Measurements from ENCODE around the gene KCNIP1. TPM values are rescaled to one million over a fixed set of nuclear protein-coding genes. Genes with fewer than 3 reads are reported as not detected.
A peak's percentile ranks its signal among the peaks of the same experiment; 100 is the strongest.
"Not testable (repeated sequence)": the region's sequence is repeated elsewhere in the genome, so short reads cannot be mapped to it uniquely, and the experiment has no call there.

KCNIP1 gene
- total RNA-seq, 1 donor from 2014 or later: 1.5 TPM

DNA sequence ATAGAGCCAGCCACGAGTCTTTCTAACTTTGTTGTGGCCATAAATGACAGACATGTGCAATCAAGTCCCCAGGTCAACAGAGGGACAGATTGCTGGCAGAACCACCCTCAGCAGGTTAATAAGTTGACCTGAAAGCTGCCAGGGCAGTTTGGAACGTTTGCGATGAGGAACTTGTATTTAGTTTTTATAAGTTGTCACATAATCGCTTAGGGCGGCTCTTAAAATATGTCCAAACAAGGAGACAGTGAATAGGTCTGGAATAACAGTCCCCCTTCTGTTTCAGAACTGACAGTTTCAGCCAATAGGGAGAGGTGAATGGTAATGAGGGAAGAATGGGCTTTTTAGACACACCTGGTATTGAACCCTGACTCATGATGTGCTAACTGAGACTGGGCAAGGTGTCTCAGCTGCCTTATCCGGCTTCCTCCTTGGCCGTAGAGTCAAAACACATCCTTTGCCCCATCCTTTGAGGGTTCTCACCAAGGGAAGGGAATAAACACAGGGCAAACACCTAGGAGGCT lies 246.2 kb downstream of the KCNIP1 start:
- peak; percentile 50 for DNase-seq (ENCODE audit: low spot score)

DNA sequence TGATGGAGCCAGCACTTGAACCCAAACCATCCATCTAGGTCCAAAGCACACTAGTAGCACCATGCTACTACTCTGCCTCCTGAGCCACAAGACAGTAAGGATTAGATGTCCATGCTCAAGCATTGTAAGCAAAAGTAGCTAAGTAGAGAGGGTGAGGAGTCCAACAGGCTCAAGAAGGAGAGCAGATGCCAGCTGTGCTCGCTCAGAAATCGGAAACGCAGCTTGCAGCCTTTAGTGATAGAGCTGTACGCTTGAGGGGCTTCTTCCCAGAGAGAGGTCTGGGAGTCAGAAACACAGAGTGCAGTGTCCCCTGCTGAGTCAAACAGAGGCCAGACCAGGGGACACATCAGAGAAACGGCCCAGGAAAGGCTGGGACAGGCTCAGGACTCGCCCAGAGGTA lies 247.0 kb downstream of the KCNIP1 start:
- no peak for DNase-seq (ENCODE audit: low spot score)

DNA sequence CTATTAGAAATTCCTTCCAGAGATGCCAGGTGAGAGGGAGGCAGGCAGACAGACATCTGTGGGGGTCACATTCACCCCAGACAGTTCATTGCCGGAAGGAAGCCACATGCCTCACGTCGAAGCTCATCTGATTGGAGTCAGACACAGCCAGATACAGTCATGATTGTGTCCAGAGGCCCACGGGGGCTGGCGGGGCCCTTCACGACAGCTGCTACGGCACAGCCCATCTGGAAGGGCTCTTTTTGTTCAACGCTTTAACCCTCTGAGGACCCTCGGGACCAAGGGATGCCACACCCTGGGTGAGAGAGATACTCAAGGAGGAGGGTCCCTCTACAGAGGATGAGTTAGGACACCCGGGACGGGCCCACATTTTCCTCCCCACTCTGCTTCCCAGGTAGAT lies 247.8 kb downstream of the KCNIP1 start:
- no peak for DNase-seq (ENCODE audit: low spot score)

DNA sequence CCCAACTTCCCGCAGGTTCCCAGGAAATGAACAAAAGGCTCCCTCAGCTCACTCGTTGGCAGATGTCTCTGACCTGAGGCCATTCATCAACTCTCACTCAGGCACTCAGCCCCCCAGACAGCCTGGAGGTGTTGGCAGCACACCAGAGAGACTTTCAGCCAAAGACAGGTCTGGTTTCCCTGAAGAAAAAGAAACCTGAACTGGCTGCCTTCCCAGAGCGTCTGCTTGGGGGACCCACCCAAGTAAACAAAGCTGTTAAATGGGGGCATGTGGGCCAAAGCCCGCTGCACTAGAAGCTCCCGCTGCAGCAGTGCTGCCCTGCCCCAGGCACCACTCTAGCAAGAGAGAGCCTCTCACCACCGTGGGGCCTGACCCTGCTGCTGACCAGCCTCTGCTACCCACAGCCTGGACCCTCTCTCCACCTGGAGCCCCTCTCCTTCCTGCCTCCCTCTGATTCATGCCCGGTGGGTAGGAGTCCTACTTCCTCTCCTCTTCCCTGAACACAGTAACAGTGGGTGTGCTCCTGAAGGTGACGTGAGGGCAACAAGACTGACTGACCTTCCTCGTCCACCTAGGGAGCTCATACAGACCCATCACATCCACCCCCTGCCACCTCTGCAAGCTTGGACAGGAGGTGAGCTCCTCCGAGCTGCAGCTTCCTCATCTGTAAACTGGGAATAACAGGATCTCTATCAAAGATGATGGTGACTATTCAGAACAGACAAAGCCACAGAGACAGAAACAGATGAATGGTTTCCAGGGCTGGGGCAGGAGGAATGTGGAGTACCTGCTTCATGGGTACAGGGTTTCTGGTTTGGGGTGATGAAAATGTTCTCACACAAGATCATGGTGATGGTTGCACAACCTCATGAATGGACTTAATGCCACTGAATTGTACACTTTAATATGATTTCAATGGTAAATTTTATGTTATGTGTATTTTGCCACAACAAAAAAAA lies 248.7 kb downstream of the KCNIP1 start:
- peak; percentile 74 for DNase-seq (ENCODE audit: low spot score)

DNA sequence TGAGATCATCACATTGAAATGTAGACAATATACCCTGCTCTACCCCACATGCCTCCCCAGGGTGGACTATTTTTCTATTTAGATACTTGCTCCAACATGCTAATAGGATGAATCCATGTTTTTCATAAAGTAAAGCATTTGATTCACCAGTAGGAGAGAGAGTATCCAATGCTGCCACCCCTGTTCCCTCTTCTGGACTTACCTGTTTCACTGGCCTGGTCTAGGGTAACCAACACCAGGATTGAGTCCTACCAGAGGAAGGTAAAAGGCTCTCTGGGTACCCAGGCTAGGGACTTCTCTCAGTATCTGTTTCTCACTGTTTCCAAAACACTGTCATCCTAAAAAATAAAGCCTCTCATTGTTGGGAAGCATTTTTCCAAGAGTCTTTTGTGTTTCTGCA lies 249.5 kb downstream of the KCNIP1 start:
- DNase-seq (ENCODE audit: low spot score): no peak

DNA sequence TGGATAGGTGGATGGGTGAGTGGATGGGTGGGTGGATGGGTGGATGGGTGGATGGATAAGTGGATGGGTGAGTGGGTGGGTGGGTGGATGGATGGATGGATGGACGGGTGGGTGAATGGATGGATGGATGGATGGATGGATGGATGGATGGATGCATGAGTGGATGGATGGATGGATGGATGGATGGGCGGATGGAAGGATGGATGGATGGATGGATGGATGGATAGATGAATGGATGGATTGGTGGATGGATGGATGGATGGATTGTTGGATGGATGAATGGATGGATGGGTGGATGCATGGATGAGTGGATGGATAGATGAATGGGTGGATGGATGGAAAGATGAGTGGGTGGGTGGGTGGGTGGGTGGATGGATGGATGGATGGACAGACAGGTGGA lies 250.7 kb downstream of the KCNIP1 start:
- DNase-seq (ENCODE audit: low spot score): not testable (repeated sequence)

DNA sequence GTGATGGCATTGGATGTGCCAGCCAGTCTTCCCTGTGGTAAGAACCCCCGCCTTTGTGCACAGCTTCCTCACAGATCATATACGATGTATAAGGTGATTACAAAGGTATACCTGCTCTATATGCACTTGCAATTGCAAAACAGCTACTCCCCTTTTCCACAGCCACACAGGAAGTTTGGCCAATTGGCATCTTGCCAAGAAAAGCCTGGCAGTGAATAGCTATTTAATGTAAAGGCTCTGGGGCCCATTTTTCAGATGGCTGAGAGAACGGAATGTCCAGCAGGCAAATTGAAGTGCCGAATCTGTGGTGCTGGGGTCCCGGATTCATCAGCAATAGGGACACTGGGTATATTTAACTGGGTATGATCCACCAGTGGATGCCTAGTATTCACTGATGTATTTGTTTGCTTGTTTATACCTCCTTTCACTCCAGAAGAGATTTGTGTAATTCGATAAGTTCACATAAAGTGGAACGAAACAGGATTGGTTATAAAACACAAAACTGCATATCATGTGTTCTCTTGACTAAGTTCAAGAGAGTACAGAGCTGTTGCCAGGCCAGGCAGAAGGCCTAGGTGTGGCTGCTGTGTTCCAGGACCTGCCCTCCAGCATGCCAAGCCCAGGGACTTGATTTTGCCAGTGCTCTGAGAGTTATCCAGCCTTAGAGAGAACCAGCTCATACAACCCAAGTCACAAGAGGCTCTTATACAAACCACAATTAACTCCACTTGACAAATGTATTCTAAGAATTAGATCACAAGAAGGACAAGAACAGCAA lies 252.0 kb downstream of the KCNIP1 start:
- peak; percentile 69 for DNase-seq (ENCODE audit: low spot score)

DNA sequence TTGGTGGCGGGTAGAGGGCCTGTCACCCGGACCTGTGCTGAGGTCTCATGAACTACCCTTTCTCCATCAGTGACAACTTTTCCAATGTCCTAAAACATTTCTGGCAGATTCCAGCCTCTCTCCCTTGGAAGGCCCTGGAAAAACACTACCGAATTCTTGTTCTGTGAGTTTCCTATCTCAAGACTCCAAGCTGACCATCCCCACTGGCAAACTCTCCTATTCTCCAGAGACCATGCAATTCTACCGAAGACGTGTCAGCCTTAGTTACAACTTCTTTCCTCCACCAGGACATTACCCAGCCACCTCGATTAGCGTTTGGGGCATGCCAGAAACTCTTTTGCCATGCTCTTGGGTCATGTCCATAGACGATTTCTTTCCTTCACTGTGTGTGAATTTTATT lies 252.9 kb downstream of the KCNIP1 start:
- no peak for DNase-seq (ENCODE audit: low spot score)

DNA sequence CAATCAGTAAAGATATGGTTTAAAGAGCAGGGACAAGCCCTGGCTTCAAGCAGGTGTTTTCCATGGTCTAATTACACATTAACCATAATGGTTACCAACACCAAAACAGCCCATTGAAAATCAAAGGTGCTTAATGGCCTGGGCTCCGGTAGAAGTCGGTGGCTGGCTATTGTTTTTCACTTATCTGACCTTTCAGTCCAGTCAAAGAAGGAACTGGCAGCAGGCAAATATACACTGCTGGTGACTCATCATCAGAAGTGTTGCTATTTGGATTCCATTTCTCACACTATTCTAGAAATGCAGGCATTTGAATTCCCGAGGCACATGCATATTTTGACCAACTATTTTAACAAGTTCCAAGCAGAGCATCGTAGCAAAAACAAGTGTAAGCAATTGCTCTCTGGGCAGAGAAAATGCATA lies 253.4 kb downstream of the KCNIP1 start:
- DNase-seq (ENCODE audit: low spot score): peak; percentile 82

DNA sequence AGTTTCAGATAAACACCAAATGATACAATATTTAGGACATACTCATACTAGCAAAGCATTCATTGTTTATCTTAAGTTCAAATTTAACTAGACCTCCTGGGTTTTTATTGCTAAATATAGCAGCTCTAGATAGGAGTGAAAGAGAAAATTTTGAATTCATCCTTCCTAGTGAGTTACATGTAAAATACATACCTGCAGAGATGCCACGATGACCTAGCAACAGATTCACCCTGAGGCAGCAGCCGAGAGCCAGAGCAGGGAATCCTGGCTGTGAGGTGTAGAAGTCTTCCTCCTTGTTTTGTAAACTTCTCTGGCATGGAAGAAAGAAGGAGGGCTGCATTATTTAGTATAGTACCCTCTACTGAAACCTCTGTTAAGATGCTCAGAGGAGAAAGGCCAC lies 253.8 kb downstream of the KCNIP1 start:
- no peak for DNase-seq (ENCODE audit: low spot score)

DNA sequence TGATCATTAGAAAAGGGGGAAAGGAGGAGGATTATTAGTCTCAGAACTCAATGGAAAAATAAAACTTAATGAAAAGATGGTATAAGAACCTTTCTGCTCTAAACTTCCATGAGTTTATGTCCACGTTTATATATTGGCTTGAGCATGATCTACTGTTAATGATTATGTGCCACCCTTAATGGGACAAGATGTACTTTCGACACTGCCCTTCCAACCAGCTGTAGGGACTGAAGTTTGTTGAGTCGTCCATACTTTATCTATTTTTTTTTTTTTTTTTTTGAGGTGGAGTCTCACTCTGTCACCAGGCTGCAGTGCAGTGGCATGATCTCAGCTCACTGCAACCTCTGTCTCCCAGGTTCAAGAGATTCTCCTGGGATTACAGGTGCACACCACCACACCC lies 254.7 kb downstream of the KCNIP1 start:
- no peak for DNase-seq (ENCODE audit: low spot score)

DNA sequence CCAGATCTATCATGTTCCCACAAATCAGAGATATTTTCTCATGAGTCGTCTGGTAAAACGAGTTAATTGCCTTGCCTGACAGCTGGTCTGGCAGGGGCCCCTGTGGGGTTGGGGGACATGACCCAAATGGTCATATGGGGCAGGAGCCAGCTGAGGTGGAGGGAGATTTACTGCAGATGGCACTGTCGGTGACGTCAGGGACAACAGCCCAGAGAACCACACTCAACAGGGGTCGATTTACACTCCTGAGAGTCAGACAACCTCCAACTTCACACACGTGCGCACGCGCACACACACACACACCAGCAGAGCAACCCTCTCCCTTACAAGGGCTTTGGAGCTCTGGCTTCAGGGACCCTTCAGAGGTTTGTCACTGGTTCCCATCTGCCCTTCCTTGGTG lies 256.3 kb downstream of the KCNIP1 start:
- no peak for DNase-seq (ENCODE audit: low spot score)

DNA sequence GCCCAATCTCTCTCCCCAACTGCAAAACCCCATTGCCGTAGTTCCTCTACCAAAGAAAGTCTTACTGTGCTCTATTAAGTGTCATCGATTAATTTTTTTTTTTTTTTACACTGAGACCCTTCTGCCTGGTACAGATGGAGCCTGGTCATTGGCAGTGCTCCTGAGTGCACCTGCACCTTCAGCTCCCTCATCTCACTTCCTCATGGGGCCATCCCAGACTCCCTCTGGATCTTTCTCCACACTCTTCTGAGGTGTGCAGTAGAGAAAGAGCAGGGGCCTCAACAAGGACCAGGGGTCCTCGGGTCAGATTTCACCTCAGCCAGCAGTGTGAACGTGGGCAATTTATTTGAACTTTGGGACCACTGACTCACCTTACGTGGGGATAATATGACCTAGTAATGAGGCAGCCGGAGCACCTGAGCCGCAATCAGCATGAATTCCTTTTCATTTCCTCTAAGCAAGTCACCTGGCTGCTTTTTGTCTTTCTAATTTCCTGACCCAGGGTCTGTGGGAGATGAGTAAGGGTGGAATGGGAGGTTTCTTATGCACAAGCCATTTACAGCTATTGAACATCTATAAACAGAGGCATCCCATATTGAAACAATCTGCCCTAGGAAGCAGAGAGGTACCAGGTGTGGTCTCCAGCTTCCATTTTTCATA lies 257.4 kb downstream of the KCNIP1 start:
- no peak for DNase-seq (ENCODE audit: low spot score)

DNA sequence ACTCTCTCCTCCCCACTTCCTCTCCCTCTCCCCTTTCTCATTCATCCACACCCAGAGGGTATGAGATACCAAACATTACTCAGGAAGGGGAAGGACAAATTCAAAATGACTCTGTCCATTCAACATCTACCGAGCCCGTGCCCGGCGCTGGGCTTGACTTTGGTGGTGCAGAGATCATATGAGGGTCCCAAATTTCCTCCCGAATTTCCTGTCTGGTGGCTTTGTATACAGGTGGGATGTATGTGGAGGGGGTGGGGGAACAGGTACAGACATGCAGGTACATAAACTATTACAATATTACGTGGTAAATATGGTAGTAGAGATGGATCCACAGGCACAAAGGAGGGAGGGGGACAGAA lies 257.9 kb downstream of the KCNIP1 start:
- no peak for DNase-seq (ENCODE audit: low spot score)

DNA sequence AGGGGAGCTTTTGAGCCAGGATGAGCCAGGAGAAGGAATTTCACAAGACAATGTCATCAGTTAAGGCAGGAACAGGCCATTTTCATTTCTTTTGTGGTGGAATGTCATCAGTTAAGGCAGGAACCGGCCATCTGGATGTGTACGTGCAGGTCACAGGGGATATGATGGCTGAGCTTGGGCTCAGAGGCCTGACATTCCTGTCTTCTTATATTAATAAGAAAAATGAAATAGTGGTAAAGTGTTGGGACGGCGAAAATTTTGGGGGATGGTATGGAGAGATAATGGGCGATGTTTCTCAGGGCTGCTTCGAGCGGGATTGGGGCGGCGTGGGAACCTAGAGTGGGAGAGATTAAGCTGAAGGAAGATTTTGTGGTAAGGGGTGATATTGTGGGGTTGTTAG lies 258.5 kb downstream of the KCNIP1 start:
- not testable (repeated sequence) for DNase-seq (ENCODE audit: low spot score)

DNA sequence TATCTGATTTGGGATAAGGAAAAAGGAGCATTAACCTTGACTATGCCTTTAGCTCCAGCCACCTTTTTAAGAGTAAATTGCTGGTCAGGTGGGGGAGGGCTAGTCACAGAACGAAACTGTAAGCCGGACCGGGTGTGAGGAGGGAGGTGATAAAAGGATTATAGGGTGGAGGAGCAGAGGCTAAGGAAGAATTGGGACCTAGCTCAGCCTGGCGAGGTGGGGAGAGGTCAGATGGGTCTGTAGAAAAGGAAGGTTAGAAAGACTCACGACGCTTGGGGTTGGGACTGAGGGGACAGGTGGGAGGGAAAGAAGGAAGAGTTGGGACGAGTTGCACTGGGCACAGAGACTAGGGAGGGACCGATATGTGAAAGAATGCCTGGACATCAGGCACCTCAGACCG lies 262.0 kb downstream of the KCNIP1 start:
- DNase-seq (ENCODE audit: low spot score): not testable (repeated sequence)

DNA sequence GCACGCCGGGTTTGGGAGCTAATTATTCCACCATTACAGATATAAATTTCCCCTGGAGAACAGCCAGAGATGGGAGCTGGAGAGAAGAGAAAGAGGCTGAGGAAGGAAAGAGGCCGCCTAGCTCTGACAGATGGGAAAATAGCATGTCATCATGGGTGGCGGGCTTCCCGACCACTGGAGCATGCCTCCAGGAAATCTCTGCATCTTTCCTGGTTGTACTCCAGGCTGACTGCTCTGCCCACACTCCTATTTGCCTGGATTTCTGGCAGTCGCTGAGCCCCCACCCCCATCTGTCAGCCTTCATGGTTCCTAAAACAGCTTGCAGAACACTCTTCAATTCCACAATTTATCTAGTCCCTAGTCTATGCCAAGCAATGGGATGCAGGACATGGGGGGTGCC lies 265.4 kb downstream of the KCNIP1 start:
- no peak for DNase-seq (ENCODE audit: low spot score)

DNA sequence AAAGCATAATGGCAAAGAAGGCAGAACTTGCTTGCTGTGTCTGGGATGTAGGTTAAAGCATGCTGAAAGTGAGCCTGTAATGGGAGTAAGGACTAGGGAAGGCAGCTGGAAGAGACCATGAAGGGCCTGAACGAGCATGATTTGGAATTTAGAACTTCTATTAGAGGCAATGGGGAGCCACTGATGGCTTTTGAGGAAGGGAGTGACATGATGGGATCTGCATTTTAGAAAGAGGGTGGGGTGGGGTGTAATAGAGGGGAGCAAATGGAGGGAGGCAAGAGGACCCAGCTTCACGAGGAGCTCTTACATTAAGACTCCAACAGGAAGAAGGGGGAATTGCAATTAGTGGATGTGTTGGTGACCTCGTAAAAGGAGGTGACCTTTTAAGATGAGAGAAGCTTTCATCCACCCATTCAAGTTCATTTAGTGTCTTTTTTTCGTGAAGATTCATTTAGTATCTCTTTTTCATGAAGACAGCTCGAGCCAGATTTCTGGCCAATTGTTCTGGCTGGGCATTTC lies 266.1 kb downstream of the KCNIP1 start:
- DNase-seq (ENCODE audit: low spot score): no peak

DNA sequence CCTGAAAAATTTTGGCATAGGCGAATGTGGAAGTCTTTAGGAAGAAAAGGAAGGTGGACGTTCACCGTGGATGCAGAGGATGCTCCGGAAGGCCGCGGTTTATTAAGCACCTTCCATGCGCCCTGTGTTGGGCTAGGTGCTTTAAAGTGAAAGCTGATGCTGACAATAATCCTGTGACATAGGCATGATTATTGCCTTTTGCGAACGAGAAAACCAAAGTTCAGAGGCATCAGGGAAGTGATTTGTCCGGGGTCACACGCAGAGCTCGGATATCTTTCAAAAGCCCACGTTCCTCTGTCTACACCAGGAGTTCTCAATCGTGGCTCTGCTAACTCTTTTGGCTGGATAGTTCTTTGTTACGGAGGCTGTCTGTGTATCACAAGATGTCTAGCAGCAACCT lies 267.7 kb downstream of the KCNIP1 start:
- DNase-seq (ENCODE audit: low spot score): no peak

DNA sequence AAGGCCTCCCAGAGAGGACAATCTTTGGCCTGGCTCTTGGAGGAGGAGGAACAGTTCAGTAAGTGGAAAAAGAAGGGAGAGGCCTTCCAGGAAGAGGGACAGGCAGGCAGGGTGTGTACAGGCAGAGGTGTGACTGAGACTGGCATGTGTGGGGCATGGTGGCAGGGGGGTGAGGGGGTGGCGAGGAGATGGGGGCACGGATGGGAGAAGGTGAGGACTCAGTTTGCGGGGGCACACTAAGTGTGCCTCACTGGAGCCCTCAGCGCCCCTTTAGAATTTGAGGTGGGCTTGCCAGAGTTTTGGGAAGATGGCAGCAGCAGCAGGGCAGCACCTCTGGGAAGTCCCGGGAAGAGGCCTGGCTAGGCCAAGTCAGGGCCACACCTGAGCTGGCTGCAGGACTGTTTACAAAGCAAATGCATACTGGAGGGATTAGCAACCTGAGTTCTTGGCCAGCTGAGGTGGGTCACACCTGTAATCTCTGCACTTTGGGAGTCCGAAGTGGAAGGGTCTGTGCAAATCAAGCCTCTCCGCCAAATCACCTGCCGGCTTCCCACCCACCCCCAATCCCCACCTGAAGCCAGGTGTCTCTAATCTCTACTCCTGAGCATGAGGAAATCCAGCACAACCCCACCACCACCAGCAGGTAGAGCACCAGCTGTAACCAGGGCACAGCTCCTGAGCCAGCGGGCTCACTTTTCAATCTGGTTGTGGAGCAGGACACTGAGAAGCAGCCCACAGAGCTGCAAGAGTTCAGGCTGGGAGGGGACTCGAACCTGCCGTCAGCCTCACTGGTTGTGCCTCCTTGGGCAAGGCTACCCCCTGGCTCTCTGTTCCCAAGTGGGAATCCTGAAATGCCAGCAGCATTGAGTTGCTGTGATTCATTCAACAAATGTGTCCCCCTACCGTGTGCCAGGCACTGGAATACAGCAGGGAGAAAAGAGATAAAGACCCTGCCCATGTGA lies 269.5 kb downstream of the KCNIP1 start:
- DNase-seq (ENCODE audit: low spot score): no peak

DNA sequence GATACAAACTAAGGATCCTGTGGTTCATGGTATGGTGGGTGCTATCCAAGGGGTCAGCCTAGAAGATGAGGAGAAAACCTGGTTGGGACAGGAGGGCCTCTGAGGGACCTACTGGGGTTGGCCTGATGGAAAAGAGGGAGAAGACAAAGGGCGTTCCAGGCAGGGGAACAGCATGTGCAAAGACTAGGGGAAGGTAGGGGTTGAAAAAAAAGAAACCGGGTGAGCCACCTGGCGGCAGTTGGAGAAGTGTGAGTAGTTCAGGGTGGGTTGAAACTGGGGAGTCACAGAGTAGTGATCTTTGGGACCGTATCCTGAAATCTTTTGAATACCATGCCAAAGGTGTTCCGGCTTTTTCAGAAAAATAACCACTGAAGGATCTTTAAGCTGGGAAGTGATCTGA lies 271.0 kb downstream of the KCNIP1 start:
- no peak for DNase-seq (ENCODE audit: low spot score)
